K562 (cell line): Measurements from ENCODE around the gene ACTN3. TPM values are rescaled to one million over a fixed set of nuclear protein-coding genes. Genes with fewer than 3 reads are reported as not detected.

ENCODE experiments used
- ATAC-seq: fragments of 200-7000 bp; cut with Tn5 transposase; 3 replicates; pipeline ENCODE4 v1.9.1; 2020; ENCODE audit warnings: moderate library complexity
- BruUV-seq: library from RNA; stranded (reverse); fragments of 400-500 nt; replicated peaks from 2 replicates; lab custom pipeline; 2021; lab: Mats Ljungman, UMichigan
- CTCF ChIA-PET: fragments of 300-600 bp; formaldehyde crosslinking; extraction: SDS; loops from one replicate; lab custom pipeline; 2021; ENCODE audit warnings: low intra/inter-chr PET ratio; lab: Yijun Ruan, JAX
- POLR2A ChIA-PET: fragments of 300-600, 350-650 bp; sonication (Branson Sonifier 250); formaldehyde crosslinking; extraction: SDS; loops from one replicate; lab custom pipeline; 2021; ENCODE audit warnings: antibody characterized with exemption, inconsistent platforms; lab: Yijun Ruan, JAX
- DNase-seq, 4 experiments: peaks; one replicate each; pipeline versions ENCODE4 v3.0.0 to v3.0.0-alpha.2; 2011 to 2018; ENCODE audit warnings: low spot score in 3 of 4, mixed read lengths in 3 of 4; ENCODE audit errors: extremely low read depth in 1 of 4
- FAIRE-seq: peaks from 2 replicates; lab custom pipeline; 2011; peaks lifted over from hg19 to GRCh38; lab: Jason Lieb, UNC
- H2AFZ ChIP-seq: 2 replicates; pipeline ENCODE4 v1.6.0; 2011; ENCODE audit warnings: low read depth, low read length, control low read depth, inconsistent platforms
- H3K27ac ChIP-seq: fragments of 200-600 bp; 3 replicates; pipeline ENCODE4 v1.8.0; 2011; ENCODE audit warnings: low read depth, mild to moderate bottlenecking, control low read depth, inconsistent platforms, low read length, moderate library complexity, mixed read lengths; ENCODE audit errors: extremely low read depth
- H3K27me3 ChIP-seq, 2 experiments: fragments of 300-600 bp in 1 of 2; 2 replicates in 1 of 2; 3 replicates in 1 of 2; pipeline versions ENCODE4 v1.6.0 to v1.8.0; 2011; ENCODE audit warnings: inconsistent platforms in 2 of 2, low read length in 2 of 2, mild to moderate bottlenecking in 1 of 2, mixed read lengths in 1 of 2, moderate library complexity in 1 of 2; ENCODE audit not compliant: control insufficient read depth in 2 of 2, insufficient read depth in 2 of 2
- H3K36me3 ChIP-seq: fragments of 300-600 bp; 3 replicates; pipeline ENCODE4 v1.8.0; 2011; ENCODE audit warnings: mild to moderate bottlenecking, low read length, inconsistent platforms; ENCODE audit not compliant: control insufficient read depth, insufficient read depth
- H3K4me1 ChIP-seq, 2 experiments: fragments of 200-600 bp in 1 of 2; replicated peaks in 1 of 2; 2 replicates in 1 of 2; 3 replicates in 1 of 2; pipeline versions ENCODE4 v1.5.1 to v1.8.0; 2011; ENCODE audit warnings: inconsistent platforms in 2 of 2, low read length in 2 of 2, mild to moderate bottlenecking in 1 of 2, mixed read lengths in 1 of 2, moderate library complexity in 1 of 2; ENCODE audit not compliant: control insufficient read depth in 2 of 2, insufficient read depth in 2 of 2
- H3K4me2 ChIP-seq: 2 replicates; pipeline ENCODE4 v1.6.1; 2011; ENCODE audit warnings: low read length, control low read depth, inconsistent platforms, mixed read lengths; ENCODE audit not compliant: insufficient read depth
- H3K4me3 ChIP-seq: fragments of 200-600 bp; sonication (generic), shearing (Covaris generic); 2 replicates; pipeline ENCODE4 v1.5.1; 2016; ENCODE audit warnings: control low read depth, inconsistent platforms
- H3K79me2 ChIP-seq: fragments of 200-600 bp; 3 replicates; pipeline ENCODE4 v1.8.0; 2011; ENCODE audit warnings: low read length, inconsistent platforms; ENCODE audit not compliant: control insufficient read depth, insufficient read depth
- H3K9ac ChIP-seq, 2 experiments: 2 replicates each; pipeline versions ENCODE4 v1.6.0 to v1.6.1; 2011; ENCODE audit warnings: low read depth in 2 of 2, low read length in 2 of 2, control low read depth in 1 of 2, inconsistent platforms in 1 of 2, mild to moderate bottlenecking in 1 of 2, mixed read lengths in 1 of 2; ENCODE audit not compliant: insufficient read depth in 1 of 2
- H3K9me1 ChIP-seq: one replicate; pipeline ENCODE4 v1.6.0; 2011; ENCODE audit warnings: inconsistent platforms, mild to moderate bottlenecking, low read length, moderate library complexity; ENCODE audit not compliant: control insufficient read depth, insufficient read depth
- H3K9me3 ChIP-seq: replicated peaks from 2 replicates; pipeline ENCODE4 v1.5.1; 2011; ENCODE audit warnings: low read depth, low read length, inconsistent platforms; ENCODE audit not compliant: control insufficient read depth, insufficient read depth
- H4K20me1 ChIP-seq: replicated peaks from 2 replicates; pipeline ENCODE4 v1.6.1; 2011; ENCODE audit warnings: low read length, inconsistent platforms, mixed read lengths; ENCODE audit not compliant: control insufficient read depth, insufficient read depth
- BCOR ChIP-seq: fragments of 450-650 bp; IDR thresholded peaks from 2 replicates; pipeline ENCODE4 v1.6.1; 2016
- ELF4 ChIP-seq: fragments of 450-650 bp; formaldehyde crosslinking; IDR thresholded peaks from 2 replicates; pipeline ENCODE4 v1.4.0; 2022; ENCODE audit warnings: missing genetic modification characterization
- ETV5 ChIP-seq: sonication (generic); formaldehyde crosslinking; IDR thresholded peaks from 2 replicates; pipeline ENCODE4 v1.4.0; 2020; ENCODE audit warnings: low read depth, mild to moderate bottlenecking, missing genetic modification reagents
- HDAC6 ChIP-seq: IDR thresholded peaks from 2 replicates; pipeline ENCODE4 v1.6.1; 2012; ENCODE audit warnings: low read depth, mild to moderate bottlenecking, control low read depth, inconsistent platforms, low read length, moderate library complexity
- MAZ ChIP-seq, 2 experiments: fragments of 450-650 bp in 1 of 2; sonication (generic) in 1 of 2; formaldehyde crosslinking; IDR thresholded peaks in 1 of 2; conservative IDR thresholded peaks in 1 of 2; 2 replicates each; pipeline versions ENCODE4 v1.4.0 to v1.5.0; 2020; ENCODE audit warnings: mild to moderate bottlenecking in 1 of 2, missing genetic modification reagents in 1 of 2
- ZNF445 ChIP-seq: fragments of 250-450 bp; sonication (Bioruptor Pico); IDR thresholded peaks from 2 replicates; pipeline ENCODE4 v1.4.0; 2020; ENCODE audit warnings: low read depth, mild to moderate bottlenecking, moderate library complexity
- WGBS: fragments of 100-300 bp; shearing (Covaris generic); methylation state at CpG from one replicate; pipeline ENCODE4 v1.1.6; 2016; ENCODE audit warnings: low coverage, mixed read lengths; ENCODE audit not compliant: insufficient coverage; ENCODE audit errors: missing lambda C conversion rate; 5-methylcytosine and 5-hydroxymethylcytosine counted together
- in situ Hi-C: fragments of 300-500 bp; cut with MboI; formaldehyde crosslinking; loops from 4 replicates; pipeline ENCODE4 v1.15.0; 2018; ENCODE audit warnings: inconsistent platforms, mixed read lengths
- intact Hi-C: fragments of 100-400 bp; cut with micrococcal nuclease; formaldehyde crosslinking; loops from 2 replicates; pipeline ENCODE4 v1.14.2; 2022
- polyA plus RNA-seq, 8 experiments: library from polyadenylated mRNA; depleted of rRNA in 4 of 8; stranded (reverse) in 5 of 8; unstranded in 3 of 8; fragments of >200 nt; fragmentation: Nextera tagmentation in 2 of 8; fragmentation: Illumina TruSeq in 1 of 8; extraction: Ambion mirVana in 2 of 8; extraction: Trizol in 1 of 8; gene quantifications; 2 replicates each; pipeline versions ENCODE4 v1.2.1 to v1.2.3, GENCODE V29; 2011 to 2014; ENCODE audit warnings: inconsistent platforms in 1 of 8, missing spikeins in 1 of 8
- total RNA-seq, 7 experiments: library from RNA; depleted of rRNA in 6 of 7; stranded (reverse); fragments of >200 nt in 6 of 7; fragmentation: Illumina TruSeq in 2 of 7; extraction: Trizol in 2 of 7; gene quantifications; 2 replicates each; pipeline versions ENCODE4 v1.2.1 to v1.2.3, GENCODE V29; 2011 to 2021; ENCODE audit warnings: low replicate concordance in 1 of 7
- TF ChIP-seq, protein P1 (sequence below): fragments of 250-450 bp; sonication (Bioruptor Pico); IDR thresholded peaks from 2 replicates; pipeline ENCODE4 v1.8.0; 2022; ENCODE audit warnings: moderate library complexity, mild to moderate bottlenecking, inconsistent platforms
- TF ChIP-seq, protein P2 (sequence below): fragments of 450-650 bp; formaldehyde crosslinking; IDR thresholded peaks from 2 replicates; pipeline ENCODE4 v1.4.0; 2022; ENCODE audit warnings: missing genetic modification characterization
- TF ChIP-seq, protein P3 (sequence below), 2 experiments: fragments of 450-650 bp; IDR thresholded peaks; 2 replicates each; pipeline ENCODE4 v1.6.1; 2016
- TF ChIP-seq, protein P4 (sequence below): fragments of 450-650 bp; IDR thresholded peaks from 2 replicates; pipeline ENCODE4 v1.6.1; 2016; ENCODE audit warnings: borderline replicate concordance
- TF ChIP-seq, protein P5 (sequence below): fragments of 450-650 bp; IDR thresholded peaks from 2 replicates; pipeline ENCODE4 v1.6.1; 2018; ENCODE audit not compliant: partially characterized antibody

ACTN3 gene
- total and polyA plus RNA-seq, 9 of the 15 experiments (the other 6 are each of a cell fraction or from before 2014, with no cell fraction given), result not detected

DNA sequence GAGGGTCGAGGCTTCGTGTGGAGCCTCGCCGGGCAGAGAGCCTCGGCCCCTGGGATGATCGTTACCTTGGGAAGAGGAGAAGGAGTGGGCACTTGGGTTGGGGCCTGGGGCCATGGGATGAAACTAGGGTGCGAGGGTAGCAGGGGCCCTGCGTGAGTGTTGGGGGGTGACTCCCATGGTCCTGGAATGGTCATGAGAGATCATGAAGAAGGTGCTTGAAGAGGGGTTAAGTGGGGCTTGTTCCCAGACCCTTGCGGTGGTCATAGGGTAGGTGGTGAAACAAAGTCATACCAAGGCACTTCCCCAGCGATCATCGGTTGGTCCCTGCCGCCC, 46.6 kb downstream of the ACTN3 start:
- peak overlapping the region; percentile 94 for H3K4me2 ChIP-seq
- FAIRE-seq (no peak), ATAC-seq (peak; percentile 18), DNase-seq (no peak)
- WGBS, result under 1% methylated on average over 12 of the region's 12 CpGs
- H3K36me3 ChIP-seq, result peaks cover 8% of the 10 kb centered on the region; the same call in 1 of the 3 replicates
- H3K4me1 ChIP-seq, result peaks cover 32 to 51% of the 10 kb centered on the region in 2 experiments
- peak overlapping the region; percentile 75 for H3K27ac ChIP-seq
- ChIA-PET CTCF (no interaction called here), POLR2A (interaction anchor here (0.7 kb wide), 1 partner anchor 16 kb away, joined by 3 read pairs; no protein-coding TSS in a partner anchor)
- H3K9me1 ChIP-seq, result no peaks in the 10 kb centered on the region
- H3K79me2 ChIP-seq, result peaks cover 26% of the 10 kb centered on the region
- H3K9ac ChIP-seq, result peak overlapping the region; percentile 85 to 94
- intact Hi-C loops, result loop anchor here (1.0 to 5.0 kb wide), 2 partner anchors 23 to 84 kb away; partner anchors contain the start of genes RBM14 and RBM4B
- H3K4me3 ChIP-seq, result peak overlapping the region; percentile 75
- H4K20me1 ChIP-seq, result no peaks in the 10 kb centered on the region
- H2AFZ ChIP-seq, result peak overlapping the region; percentile 95
- no peaks in the 10 kb centered on the region for H3K9me3 ChIP-seq
- no TSS peak for BruUV-seq
- in situ Hi-C loops, result no loop called here
- H3K27me3 ChIP-seq, result no peaks in the 10 kb centered on the region
- TF ChIP-seq BCOR (peak; percentile 8; the same call in 1 of the 2 replicates), ETV5 (CRISPR knock-in tag) (no peak), HDAC6 (no peak), MAZ (CRISPR knock-in tag; conservative IDR thresholded peaks at IDR 0.05 in 1 of 2, IDR thresholded peaks at IDR 0.05 in 1 of 2) (0 out of 4 replicates have a peak, but pooled peaks of 1 of the 2 experiments have one; percentile 54), ZNF445 (CRISPR knock-in tag) (0 out of 2 replicates have a peak, but pooled peaks have one; percentile 39), ELF4 (0 out of 2 replicates have a peak, but pooled peaks have one; percentile 41)
- TF ChIP-seq, protein P1, sequence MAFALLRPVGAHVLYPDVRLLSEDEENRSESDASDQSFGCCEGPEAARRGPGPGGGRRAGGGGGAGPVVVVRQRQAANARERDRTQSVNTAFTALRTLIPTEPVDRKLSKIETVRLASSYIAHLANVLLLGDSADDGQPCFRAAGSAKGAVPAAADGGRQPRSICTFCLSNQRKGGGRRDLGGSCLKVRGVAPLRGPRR (CRISPR knock-in tag), result peak; percentile 57; the same call in 1 of the 2 replicates
- TF ChIP-seq, protein P2, sequence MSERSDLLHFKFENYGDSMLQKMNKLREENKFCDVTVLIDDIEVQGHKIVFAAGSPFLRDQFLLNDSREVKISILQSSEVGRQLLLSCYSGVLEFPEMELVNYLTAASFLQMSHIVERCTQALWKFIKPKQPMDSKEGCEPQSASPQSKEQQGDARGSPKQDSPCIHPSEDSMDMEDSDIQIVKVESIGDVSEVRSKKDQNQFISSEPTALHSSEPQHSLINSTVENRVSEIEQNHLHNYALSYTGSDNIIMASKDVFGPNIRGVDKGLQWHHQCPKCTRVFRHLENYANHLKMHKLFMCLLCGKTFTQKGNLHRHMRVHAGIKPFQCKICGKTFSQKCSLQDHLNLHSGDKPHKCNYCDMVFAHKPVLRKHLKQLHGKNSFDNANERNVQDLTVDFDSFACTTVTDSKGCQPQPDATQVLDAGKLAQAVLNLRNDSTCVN (CRISPR knock-in tag), result 0 out of 2 replicates have a peak, but pooled peaks have one; percentile 61
- TF ChIP-seq, protein P3, sequence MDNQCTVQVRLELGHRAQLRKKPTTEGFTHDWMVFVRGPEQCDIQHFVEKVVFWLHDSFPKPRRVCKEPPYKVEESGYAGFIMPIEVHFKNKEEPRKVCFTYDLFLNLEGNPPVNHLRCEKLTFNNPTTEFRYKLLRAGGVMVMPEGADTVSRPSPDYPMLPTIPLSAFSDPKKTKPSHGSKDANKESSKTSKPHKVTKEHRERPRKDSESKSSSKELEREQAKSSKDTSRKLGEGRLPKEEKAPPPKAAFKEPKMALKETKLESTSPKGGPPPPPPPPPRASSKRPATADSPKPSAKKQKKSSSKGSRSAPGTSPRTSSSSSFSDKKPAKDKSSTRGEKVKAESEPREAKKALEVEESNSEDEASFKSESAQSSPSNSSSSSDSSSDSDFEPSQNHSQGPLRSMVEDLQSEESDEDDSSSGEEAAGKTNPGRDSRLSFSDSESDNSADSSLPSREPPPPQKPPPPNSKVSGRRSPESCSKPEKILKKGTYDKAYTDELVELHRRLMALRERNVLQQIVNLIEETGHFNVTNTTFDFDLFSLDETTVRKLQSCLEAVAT (IDR thresholded peaks at IDR 0.05), result peak; percentile 10 to 27; a peak in 2 of 4 replicates
- TF ChIP-seq, protein P4, sequence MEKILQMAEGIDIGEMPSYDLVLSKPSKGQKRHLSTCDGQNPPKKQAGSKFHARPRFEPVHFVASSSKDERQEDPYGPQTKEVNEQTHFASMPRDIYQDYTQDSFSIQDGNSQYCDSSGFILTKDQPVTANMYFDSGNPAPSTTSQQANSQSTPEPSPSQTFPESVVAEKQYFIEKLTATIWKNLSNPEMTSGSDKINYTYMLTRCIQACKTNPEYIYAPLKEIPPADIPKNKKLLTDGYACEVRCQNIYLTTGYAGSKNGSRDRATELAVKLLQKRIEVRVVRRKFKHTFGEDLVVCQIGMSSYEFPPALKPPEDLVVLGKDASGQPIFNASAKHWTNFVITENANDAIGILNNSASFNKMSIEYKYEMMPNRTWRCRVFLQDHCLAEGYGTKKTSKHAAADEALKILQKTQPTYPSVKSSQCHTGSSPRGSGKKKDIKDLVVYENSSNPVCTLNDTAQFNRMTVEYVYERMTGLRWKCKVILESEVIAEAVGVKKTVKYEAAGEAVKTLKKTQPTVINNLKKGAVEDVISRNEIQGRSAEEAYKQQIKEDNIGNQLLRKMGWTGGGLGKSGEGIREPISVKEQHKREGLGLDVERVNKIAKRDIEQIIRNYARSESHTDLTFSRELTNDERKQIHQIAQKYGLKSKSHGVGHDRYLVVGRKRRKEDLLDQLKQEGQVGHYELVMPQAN, result peak; percentile 42; the same call in 1 of the 2 replicates
- TF ChIP-seq, protein P5, sequence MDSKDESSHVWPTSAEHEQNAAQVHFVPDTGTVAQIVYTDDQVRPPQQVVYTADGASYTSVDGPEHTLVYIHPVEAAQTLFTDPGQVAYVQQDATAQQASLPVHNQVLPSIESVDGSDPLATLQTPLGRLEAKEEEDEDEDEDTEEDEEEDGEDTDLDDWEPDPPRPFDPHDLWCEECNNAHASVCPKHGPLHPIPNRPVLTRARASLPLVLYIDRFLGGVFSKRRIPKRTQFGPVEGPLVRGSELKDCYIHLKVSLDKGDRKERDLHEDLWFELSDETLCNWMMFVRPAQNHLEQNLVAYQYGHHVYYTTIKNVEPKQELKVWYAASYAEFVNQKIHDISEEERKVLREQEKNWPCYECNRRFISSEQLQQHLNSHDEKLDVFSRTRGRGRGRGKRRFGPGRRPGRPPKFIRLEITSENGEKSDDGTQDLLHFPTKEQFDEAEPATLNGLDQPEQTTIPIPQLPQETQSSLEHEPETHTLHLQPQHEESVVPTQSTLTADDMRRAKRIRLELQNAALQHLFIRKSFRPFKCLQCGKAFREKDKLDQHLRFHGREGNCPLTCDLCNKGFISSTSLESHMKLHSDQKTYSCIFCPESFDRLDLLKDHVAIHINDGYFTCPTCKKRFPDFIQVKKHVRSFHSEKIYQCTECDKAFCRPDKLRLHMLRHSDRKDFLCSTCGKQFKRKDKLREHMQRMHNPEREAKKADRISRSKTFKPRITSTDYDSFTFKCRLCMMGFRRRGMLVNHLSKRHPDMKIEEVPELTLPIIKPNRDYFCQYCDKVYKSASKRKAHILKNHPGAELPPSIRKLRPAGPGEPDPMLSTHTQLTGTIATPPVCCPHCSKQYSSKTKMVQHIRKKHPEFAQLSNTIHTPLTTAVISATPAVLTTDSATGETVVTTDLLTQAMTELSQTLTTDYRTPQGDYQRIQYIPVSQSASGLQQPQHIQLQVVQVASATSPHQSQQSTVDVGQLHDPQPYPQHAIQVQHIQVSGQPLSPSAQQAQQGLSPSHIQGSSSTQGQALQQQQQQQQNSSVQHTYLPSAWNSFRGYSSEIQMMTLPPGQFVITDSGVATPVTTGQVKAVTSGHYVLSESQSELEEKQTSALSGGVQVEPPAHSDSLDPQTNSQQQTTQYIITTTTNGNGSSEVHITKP, result peak; percentile 98
